ENCODE data around the gene BOD1L2.

Gene BOD1L2

GRCh38 chr18:57194070-57194469 is 47.2 kb downstream of the BOD1L2 start:
- intact Hi-C loops (cut with DNase I; ENCODE audit: low total_unique reads) = no loop called here
- no peak overlapping the region for H3K27ac ChIP-seq
- TF ChIP-seq CTCF (IDR thresholded peaks at IDR 0.05) = no peak
- no peak for DNase-seq
- no peaks in the 10 kb centered on the region for H3K4me1 ChIP-seq
- no peaks in the 10 kb centered on the region for H3K36me3 ChIP-seq
- no peaks in the 10 kb centered on the region for H3K9me3 ChIP-seq
- H3K27me3 ChIP-seq = no peaks in the 10 kb centered on the region
- no peak overlapping the region for H3K4me3 ChIP-seq

GRCh38 chr18:57194622-57195021 is 47.7 kb downstream of the BOD1L2 start:
- Histone ChIP-seq H3K27me3 (no peaks in the 10 kb centered on the region), H3K27ac (no peak overlapping the region), H3K4me1 (no peaks in the 10 kb centered on the region), H3K4me3 (no peak overlapping the region), H3K36me3 (no peaks in the 10 kb centered on the region), H3K9me3 (no peaks in the 10 kb centered on the region)
- no peak for TF ChIP-seq CTCF (IDR thresholded peaks at IDR 0.05)
- DNase-seq = no peak
- intact Hi-C loops (cut with DNase I; ENCODE audit: low total_unique reads) = no loop called here

- H3K36me3 ChIP-seq = no peaks in the 10 kb centered on the region
- no peak overlapping the region for H3K27ac ChIP-seq
- H3K27me3 ChIP-seq = no peaks in the 10 kb centered on the region
- TF ChIP-seq CTCF (IDR thresholded peaks at IDR 0.05) = no peak
- H3K4me1 ChIP-seq = no peaks in the 10 kb centered on the region
- H3K4me3 ChIP-seq = no peak overlapping the region
- no peak for DNase-seq
- no peaks in the 10 kb centered on the region for H3K9me3 ChIP-seq
- intact Hi-C loops (cut with DNase I; ENCODE audit: low total_unique reads) = no loop called here
These were observed 48.5 kb downstream of the BOD1L2 start for GRCh38 chr18:57195341-57195740.

- no peaks in the 10 kb centered on the region for H3K4me1 ChIP-seq
- H3K4me3 ChIP-seq = no peak overlapping the region
- no peaks in the 10 kb centered on the region for H3K36me3 ChIP-seq
- DNase-seq = no peak
- no peak for TF ChIP-seq CTCF (IDR thresholded peaks at IDR 0.05)
- no peaks in the 10 kb centered on the region for H3K9me3 ChIP-seq
- H3K27me3 ChIP-seq = no peaks in the 10 kb centered on the region
- H3K27ac ChIP-seq = no peak overlapping the region
- intact Hi-C loops (cut with DNase I; ENCODE audit: low total_unique reads) = no loop called here
These were observed 50.4 kb downstream of the BOD1L2 start for GRCh38 chr18:57197261-57197660.

GRCh38 chr18:57198073-57198472 is 51.2 kb downstream of the BOD1L2 start:
- Histone ChIP-seq H3K4me1 (no peaks in the 10 kb centered on the region), H3K27me3 (no peaks in the 10 kb centered on the region), H3K4me3 (no peak overlapping the region), H3K27ac (no peak overlapping the region), H3K36me3 (no peaks in the 10 kb centered on the region), H3K9me3 (no peaks in the 10 kb centered on the region)
- intact Hi-C loops (cut with DNase I; ENCODE audit: low total_unique reads) = no loop called here
- DNase-seq = no peak
- no peak for TF ChIP-seq CTCF (IDR thresholded peaks at IDR 0.05)

Measured in tibial artery (tissue), 4 donors.